ENCODE data around the gene TP53I11. TPM values are rescaled to one million over a fixed set of nuclear protein-coding genes. Genes with fewer than 3 reads are reported as not detected.

Gene TP53I11
- total RNA-seq, 2 experiments from 2014 or later: 0.73 to 0.81 TPM

- Mint-ChIP-seq H3K27me3 (peaks cover 31% of the 10 kb centered on the region), H3K9me3 (no peaks in the 10 kb centered on the region), H3K27ac (no peak overlapping the region), H3K36me3 (ENCODE audit: low read depth) (no peaks in the 10 kb centered on the region), H3K4me1 (peaks cover 8% of the 10 kb centered on the region), H3K4me3 (no peak overlapping the region)
- ChIA-PET POLR2A (no interaction called here), CTCF (interaction anchor here (1.4 to 4.0 kb wide), 3 partner anchors 11 to 49 kb away, joined by 3 to 30 read pairs (median 5); no protein-coding TSS in a partner anchor)
- no peak for DNase-seq
Observed at GRCh38 chr11:44948155-44948554, 2.5 kb downstream of the TP53I11 start.

- peaks cover 31% of the 10 kb centered on the region for H3K27me3 Mint-ChIP-seq
- no peaks in the 10 kb centered on the region for H3K9me3 Mint-ChIP-seq
- POLR2A ChIA-PET: no interaction called here
Observed at GRCh38 chr11:44947114-44947513, 3.6 kb downstream of the TP53I11 start.

DNA sequence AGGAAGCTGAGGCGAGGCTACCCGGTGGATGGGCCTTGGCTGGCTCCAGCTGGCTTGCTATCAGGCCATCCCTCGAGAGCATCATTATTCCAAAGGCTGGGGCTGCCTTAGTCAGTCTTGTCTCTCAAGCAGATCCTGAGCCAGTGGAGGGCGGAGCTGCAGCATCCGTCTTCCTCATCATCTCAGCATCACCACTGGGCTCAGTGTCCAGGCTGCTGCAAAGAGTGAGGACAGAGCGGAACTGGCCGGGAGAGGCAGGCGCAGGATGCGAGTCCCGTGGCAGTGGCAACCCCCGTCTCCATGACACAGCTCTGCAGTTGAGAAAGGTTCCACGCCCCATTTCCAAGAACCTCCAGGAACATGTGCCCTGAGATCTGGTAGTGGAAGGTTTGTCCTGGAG is 4.4 kb downstream of the TP53I11 start:
- H3K36me3 Mint-ChIP-seq (ENCODE audit: low read depth): no peaks in the 10 kb centered on the region

More at GRCh38 chr11:44947114-44947513, 3.6 kb downstream of the TP53I11 start:
- CTCF ChIA-PET: interaction anchor here (0.9 to 4.0 kb wide), 4 partner anchors 10 to 158 kb away, joined by 3 to 30 read pairs (median 4); no protein-coding TSS in a partner anchor
- Mint-ChIP-seq H3K27ac (no peak overlapping the region), H3K4me3 (no peak overlapping the region), H3K36me3 (ENCODE audit: low read depth) (no peaks in the 10 kb centered on the region), H3K4me1 (peaks cover 8% of the 10 kb centered on the region)
- no peak for DNase-seq

DNA sequence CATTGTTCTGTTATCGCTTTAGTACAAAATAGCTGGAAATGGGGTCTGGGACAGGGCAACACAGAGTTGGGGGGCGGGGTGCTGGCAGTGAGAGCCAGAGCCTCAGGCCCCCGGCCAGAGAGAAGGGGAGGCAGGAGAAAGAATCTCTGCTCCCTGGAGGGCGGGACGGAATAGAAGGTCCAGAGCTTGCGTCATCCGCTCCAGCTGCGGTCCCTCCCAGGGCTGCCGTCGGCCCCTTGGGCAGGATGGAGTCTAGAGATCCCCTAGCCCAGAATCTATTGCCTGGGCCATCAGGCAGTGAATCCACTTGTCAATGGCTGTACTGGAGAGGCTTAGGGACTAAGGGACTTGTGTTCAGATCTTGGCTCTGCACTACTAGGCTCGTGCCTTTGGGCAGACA is 5.0 kb downstream of the TP53I11 start:
- Mint-ChIP-seq H3K4me1 (peaks cover 3% of the 10 kb centered on the region), H3K27ac (no peak overlapping the region), H3K27me3 (peaks cover 25% of the 10 kb centered on the region), H3K36me3 (ENCODE audit: low read depth) (no peaks in the 10 kb centered on the region), H3K9me3 (no peaks in the 10 kb centered on the region), H3K4me3 (no peak overlapping the region)
- ChIA-PET CTCF (interaction anchor here (1.8 to 4.0 kb wide), 3 partner anchors 9 to 158 kb away, joined by 4 to 30 read pairs (median 7); no protein-coding TSS in a partner anchor), POLR2A (no interaction called here)
- DNase-seq: no peak

More for the DNA sequence above, 4.4 kb downstream of the TP53I11 start:
- no peak for DNase-seq
- Mint-ChIP-seq H3K9me3 (no peaks in the 10 kb centered on the region), H3K4me3 (no peak overlapping the region), H3K27ac (no peak overlapping the region), H3K27me3 (peaks cover 28% of the 10 kb centered on the region), H3K4me1 (peaks cover 6% of the 10 kb centered on the region)
- ChIA-PET CTCF (interaction anchor here (1.0 to 4.0 kb wide), 4 partner anchors 9 to 159 kb away, joined by 3 to 30 read pairs (median 6); no protein-coding TSS in a partner anchor), POLR2A (no interaction called here)

DNA sequence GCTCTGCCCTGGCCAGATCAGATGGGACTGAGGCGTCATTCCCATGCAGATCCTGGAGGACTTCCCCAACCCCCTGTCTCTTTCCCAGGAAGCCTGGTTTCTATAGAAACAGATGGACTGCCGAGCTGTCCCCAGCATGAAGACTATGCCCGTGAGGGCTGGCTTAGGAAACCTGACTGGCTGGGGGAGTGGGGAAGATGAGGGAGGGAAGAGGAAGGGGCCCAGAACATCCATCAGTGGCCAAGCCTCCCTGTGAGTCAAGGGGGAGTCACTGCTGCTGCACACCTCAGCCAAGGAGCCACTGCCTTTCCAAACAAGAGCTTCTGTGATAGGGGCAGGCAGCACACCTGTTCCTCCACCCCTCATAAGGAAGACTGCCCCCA is 5.8 kb downstream of the TP53I11 start:
- no peaks in the 10 kb centered on the region for H3K9me3 Mint-ChIP-seq
- ChIA-PET CTCF (interaction anchor here (1.8 to 2.0 kb wide), 2 partner anchors 158 to 159 kb away, joined by 4 to 7 read pairs; no protein-coding TSS in a partner anchor), POLR2A (no interaction called here)
- peaks cover 23% of the 10 kb centered on the region for H3K27me3 Mint-ChIP-seq
- H3K4me1 Mint-ChIP-seq: peaks cover 3% of the 10 kb centered on the region
- H3K4me3 Mint-ChIP-seq: no peak overlapping the region
- no peak for DNase-seq
- H3K36me3 Mint-ChIP-seq (ENCODE audit: low read depth): no peaks in the 10 kb centered on the region
- H3K27ac Mint-ChIP-seq: no peak overlapping the region

- no peak for DNase-seq
- H3K4me1 Mint-ChIP-seq: peaks cover 3% of the 10 kb centered on the region
- no peak overlapping the region for H3K27ac Mint-ChIP-seq
- CTCF ChIA-PET: interaction anchor here (1.8 to 2.0 kb wide), 2 partner anchors 158 to 160 kb away, joined by 4 to 7 read pairs; no protein-coding TSS in a partner anchor
- H3K9me3 Mint-ChIP-seq: no peaks in the 10 kb centered on the region
- peaks cover 23% of the 10 kb centered on the region for H3K27me3 Mint-ChIP-seq
- H3K4me3 Mint-ChIP-seq: no peak overlapping the region
- POLR2A ChIA-PET: no interaction called here
- H3K36me3 Mint-ChIP-seq (ENCODE audit: low read depth): no peaks in the 10 kb centered on the region
Observed at GRCh38 chr11:44944181-44944852, 6.4 kb downstream of the TP53I11 start.

DNA sequence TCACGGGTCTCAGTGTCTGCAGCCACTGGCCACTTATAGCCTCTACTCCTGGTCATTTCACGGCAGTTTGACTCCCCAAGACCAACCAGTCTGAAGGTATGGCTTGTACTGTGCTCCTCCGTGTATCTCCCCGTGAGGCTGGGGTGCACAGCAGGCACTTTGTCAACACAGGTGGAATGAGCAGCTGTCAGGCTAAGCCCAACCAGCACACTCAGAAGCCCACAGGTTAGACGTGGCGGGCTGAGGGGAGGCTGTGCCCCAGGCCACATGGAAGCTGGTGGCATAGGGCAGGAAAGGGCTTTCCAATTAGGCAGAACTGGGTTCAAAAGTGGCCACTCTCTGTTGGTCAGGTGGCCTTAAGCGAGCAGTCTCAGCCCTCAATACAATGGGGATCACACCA is 7.0 kb downstream of the TP53I11 start:
- ChIA-PET POLR2A (no interaction called here), CTCF (no interaction called here)
- Mint-ChIP-seq H3K4me1 (no peaks in the 10 kb centered on the region), H3K4me3 (no peak overlapping the region), H3K36me3 (ENCODE audit: low read depth) (no peaks in the 10 kb centered on the region), H3K27me3 (peaks cover 16% of the 10 kb centered on the region), H3K9me3 (no peaks in the 10 kb centered on the region), H3K27ac (no peak overlapping the region)
- no peak for DNase-seq

- Mint-ChIP-seq H3K36me3 (ENCODE audit: low read depth) (no peaks in the 10 kb centered on the region), H3K4me3 (no peak overlapping the region), H3K4me1 (no peaks in the 10 kb centered on the region), H3K27me3 (peaks cover 11% of the 10 kb centered on the region), H3K27ac (no peak overlapping the region), H3K9me3 (no peaks in the 10 kb centered on the region)
- DNase-seq: no peak
- ChIA-PET POLR2A (no interaction called here), CTCF (interaction anchor here (1.0 kb wide), 1 partner anchor 161 kb away, joined by 3 read pairs; no protein-coding TSS in a partner anchor)
Observed at GRCh38 chr11:44943118-44943517, 7.6 kb downstream of the TP53I11 start.

DNA sequence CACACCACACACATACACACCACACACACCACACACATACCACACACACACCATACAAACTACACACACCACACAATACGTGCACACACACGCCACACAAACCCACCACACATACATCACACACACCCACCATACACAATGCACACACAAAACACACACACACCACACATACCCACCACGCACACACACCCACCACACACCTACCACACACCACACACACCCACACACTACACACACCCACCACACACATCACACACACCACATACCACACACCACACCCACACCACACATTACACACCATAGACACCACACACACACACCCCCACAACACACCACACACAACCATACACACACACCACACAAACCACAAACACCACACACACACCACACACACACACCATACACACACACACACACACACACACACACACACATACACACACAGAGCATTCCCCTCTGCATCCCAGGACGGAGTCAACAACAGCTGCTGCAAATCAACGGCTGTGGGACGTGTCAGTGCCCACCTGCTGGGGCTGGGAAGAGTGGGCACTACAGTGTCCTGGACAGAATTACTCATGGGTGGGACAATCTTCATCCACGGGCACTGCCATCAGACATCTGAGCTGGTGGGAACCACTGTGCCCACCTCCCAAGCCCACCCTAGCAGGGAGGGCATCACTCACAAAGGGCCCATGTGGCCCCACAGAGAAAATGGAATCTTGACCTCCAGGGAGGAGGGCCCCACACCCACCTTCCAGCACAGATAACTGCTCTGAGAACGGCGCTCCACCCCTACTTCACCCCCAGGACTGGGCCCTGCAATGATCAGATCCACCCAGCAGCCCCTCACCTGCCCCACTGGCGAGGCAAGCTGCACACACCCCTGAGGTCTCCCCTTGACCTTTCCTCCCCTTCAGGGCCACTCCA is 8.4 kb downstream of the TP53I11 start:
- ChIA-PET CTCF (interaction anchor here (1.0 to 2.5 kb wide), 3 partner anchors 14 to 162 kb away, joined by 3 to 27 read pairs (median 21); no protein-coding TSS in a partner anchor), POLR2A (no interaction called here)
- Mint-ChIP-seq H3K36me3 (ENCODE audit: low read depth) (no peaks in the 10 kb centered on the region), H3K4me1 (no peaks in the 10 kb centered on the region), H3K4me3 (no peak overlapping the region), H3K27me3 (peaks cover 2% of the 10 kb centered on the region), H3K27ac (no peak overlapping the region), H3K9me3 (no peaks in the 10 kb centered on the region)
- DNase-seq: no peak

- ChIA-PET POLR2A (no interaction called here), CTCF (interaction anchor here (0.9 to 2.5 kb wide), 3 partner anchors 13 to 169 kb away, joined by 4 to 27 read pairs (median 21); no protein-coding TSS in a partner anchor)
- Mint-ChIP-seq H3K9me3 (no peaks in the 10 kb centered on the region), H3K27me3 (no peaks in the 10 kb centered on the region), H3K4me1 (no peaks in the 10 kb centered on the region), H3K36me3 (ENCODE audit: low read depth) (no peaks in the 10 kb centered on the region), H3K27ac (no peak overlapping the region), H3K4me3 (no peak overlapping the region)
- DNase-seq: no peak
Observed at GRCh38 chr11:44941259-44942021, 9.2 kb downstream of the TP53I11 start.

- Mint-ChIP-seq H3K4me1 (no peaks in the 10 kb centered on the region), H3K36me3 (ENCODE audit: low read depth) (no peaks in the 10 kb centered on the region), H3K9me3 (no peaks in the 10 kb centered on the region), H3K27me3 (no peaks in the 10 kb centered on the region), H3K27ac (no peak overlapping the region), H3K4me3 (no peak overlapping the region)
- ChIA-PET POLR2A (no interaction called here), CTCF (interaction anchor here (0.9 to 2.5 kb wide), 3 partner anchors 12 to 170 kb away, joined by 4 to 27 read pairs (median 21); no protein-coding TSS in a partner anchor)
- DNase-seq: no peak
Observed at GRCh38 chr11:44940835-44941234, 9.8 kb downstream of the TP53I11 start.

- no peaks in the 10 kb centered on the region for H3K9me3 Mint-ChIP-seq
- H3K4me3 Mint-ChIP-seq: no peak overlapping the region
- no peaks in the 10 kb centered on the region for H3K36me3 Mint-ChIP-seq (ENCODE audit: low read depth)
- no peak for DNase-seq
- no peaks in the 10 kb centered on the region for H3K4me1 Mint-ChIP-seq
- H3K27me3 Mint-ChIP-seq: no peaks in the 10 kb centered on the region
- ChIA-PET CTCF (interaction anchor here (0.9 to 2.5 kb wide), 3 partner anchors 12 to 170 kb away, joined by 4 to 27 read pairs (median 21); no protein-coding TSS in a partner anchor), POLR2A (no interaction called here)
- no peak overlapping the region for H3K27ac Mint-ChIP-seq
Observed at GRCh38 chr11:44940404-44940803, 10.3 kb downstream of the TP53I11 start.
